Brain microvascular endothelial cell (primary cell): ENCODE data around the gene ANKH.

Experiments
- DNase-seq: peaks from one replicate; pipeline ENCODE4 v3.0.0-alpha.2; 2020
- H3K27ac ChIP-seq: fragments of 250-450 bp; sonication (Bioruptor Pico); 2 replicates; pipeline ENCODE4 v1.5.1; 2020; ENCODE audit warnings: mild to moderate bottlenecking, moderate library complexity
- H3K27me3 ChIP-seq: fragments of 250-450 bp; sonication (Bioruptor Pico); replicated peaks from 2 replicates; pipeline ENCODE4 v1.5.1; 2020; ENCODE audit warnings: mild to moderate bottlenecking
- H3K36me3 ChIP-seq: fragments of 250-450 bp; sonication (Bioruptor Pico); replicated peaks from 2 replicates; pipeline ENCODE4 v1.5.1; 2020; ENCODE audit warnings: mild to moderate bottlenecking
- H3K4me3 ChIP-seq: 2 replicates; pipeline ENCODE4 v1.5.1; 2011; ENCODE audit warnings: low read depth, mild to moderate bottlenecking, control low read depth, low read length, moderate library complexity
- in situ Hi-C: cut with HindIII; loops from 2 replicates; pipeline ENCODE4 v1.10.0; 2017; ENCODE audit warnings: low sequenced_read_pairs, low pct_ligation_motif_present
- TF ChIP-seq, protein P1 (sequence below): IDR thresholded peaks from 2 replicates; pipeline ENCODE4 v1.5.1; 2011; ENCODE audit warnings: low read depth, mild to moderate bottlenecking, moderate library complexity, low read length, control low read depth, inconsistent platforms; ENCODE audit errors: missing control alignments

ANKH gene

DNA sequence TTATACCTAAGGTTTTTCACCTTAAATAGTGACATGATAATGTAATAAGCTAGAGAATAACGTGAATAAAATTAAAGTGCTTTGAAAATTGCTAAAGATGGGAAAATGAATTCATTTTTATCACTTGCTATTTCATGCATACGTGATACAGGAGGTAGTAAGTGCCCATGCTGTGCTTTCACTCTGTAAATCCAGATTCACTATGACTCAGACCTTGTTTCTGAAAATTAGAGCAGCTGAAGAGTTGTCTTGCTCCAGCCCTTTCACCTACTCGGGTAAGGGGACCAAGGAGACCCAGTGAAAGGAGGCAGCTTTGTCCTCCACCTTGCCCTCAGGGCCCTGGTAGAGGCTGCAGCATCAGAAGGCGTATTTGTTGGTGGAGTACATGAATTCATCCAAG is 87.9 kb downstream of the ANKH start:
- no peaks in the 10 kb centered on the region for H3K27me3 ChIP-seq
- no peaks in the 10 kb centered on the region for H3K36me3 ChIP-seq
- DNase-seq, result no peak
- no peak overlapping the region for H3K27ac ChIP-seq
- in situ Hi-C loops, result no loop called here
- TF ChIP-seq, protein P1, sequence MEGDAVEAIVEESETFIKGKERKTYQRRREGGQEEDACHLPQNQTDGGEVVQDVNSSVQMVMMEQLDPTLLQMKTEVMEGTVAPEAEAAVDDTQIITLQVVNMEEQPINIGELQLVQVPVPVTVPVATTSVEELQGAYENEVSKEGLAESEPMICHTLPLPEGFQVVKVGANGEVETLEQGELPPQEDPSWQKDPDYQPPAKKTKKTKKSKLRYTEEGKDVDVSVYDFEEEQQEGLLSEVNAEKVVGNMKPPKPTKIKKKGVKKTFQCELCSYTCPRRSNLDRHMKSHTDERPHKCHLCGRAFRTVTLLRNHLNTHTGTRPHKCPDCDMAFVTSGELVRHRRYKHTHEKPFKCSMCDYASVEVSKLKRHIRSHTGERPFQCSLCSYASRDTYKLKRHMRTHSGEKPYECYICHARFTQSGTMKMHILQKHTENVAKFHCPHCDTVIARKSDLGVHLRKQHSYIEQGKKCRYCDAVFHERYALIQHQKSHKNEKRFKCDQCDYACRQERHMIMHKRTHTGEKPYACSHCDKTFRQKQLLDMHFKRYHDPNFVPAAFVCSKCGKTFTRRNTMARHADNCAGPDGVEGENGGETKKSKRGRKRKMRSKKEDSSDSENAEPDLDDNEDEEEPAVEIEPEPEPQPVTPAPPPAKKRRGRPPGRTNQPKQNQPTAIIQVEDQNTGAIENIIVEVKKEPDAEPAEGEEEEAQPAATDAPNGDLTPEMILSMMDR, result no peak
- H3K4me3 ChIP-seq, result no peak overlapping the region

DNA sequence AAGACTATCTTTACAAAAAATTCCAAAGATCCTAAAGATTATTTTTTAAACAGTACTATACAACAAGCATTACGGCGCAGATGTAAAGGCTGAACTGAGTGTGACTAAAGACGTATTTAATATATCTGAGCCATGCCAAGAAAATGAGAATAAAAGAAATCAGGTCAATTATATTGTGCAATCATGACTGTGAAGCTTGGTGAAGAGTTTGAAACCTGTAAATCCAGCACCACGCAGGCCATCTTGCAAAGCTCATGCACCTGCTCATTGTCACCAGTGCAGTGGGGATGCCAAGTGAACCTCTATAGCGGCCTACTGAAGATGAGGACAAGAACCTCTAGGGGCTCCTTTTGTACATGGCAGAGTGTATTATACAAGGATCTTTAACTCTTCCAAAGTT is 89.0 kb downstream of the ANKH start:
- Histone ChIP-seq H3K4me3 (no peak overlapping the region), H3K27me3 (no peaks in the 10 kb centered on the region), H3K27ac (no peak overlapping the region), H3K36me3 (no peaks in the 10 kb centered on the region)
- in situ Hi-C loops, result no loop called here
- TF ChIP-seq, protein P1, result no peak
- no peak for DNase-seq

DNA sequence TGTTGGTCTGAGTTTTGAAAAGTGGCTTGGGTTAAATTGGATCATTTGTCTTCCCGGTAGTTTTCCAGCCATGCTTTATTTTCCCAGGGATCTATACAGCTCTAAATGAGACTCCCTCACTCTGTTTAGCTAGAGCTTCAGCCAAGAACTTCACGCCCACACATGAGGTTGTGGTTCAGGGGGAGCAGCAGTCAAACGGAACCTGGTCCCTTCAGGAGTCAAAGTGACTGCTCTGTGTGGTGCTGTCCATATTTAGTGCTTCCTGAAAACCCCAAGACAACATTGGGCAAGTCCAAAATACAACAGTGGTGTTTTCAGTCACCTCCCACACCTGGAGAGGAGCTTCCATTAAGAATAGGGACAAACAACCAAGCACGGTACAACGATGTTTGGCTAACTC is 90.5 kb downstream of the ANKH start:
- in situ Hi-C loops, result no loop called here
- Histone ChIP-seq H3K27ac (no peak overlapping the region), H3K27me3 (no peaks in the 10 kb centered on the region), H3K4me3 (no peak overlapping the region), H3K36me3 (no peaks in the 10 kb centered on the region)
- TF ChIP-seq, protein P1, result no peak
- DNase-seq, result no peak

DNA sequence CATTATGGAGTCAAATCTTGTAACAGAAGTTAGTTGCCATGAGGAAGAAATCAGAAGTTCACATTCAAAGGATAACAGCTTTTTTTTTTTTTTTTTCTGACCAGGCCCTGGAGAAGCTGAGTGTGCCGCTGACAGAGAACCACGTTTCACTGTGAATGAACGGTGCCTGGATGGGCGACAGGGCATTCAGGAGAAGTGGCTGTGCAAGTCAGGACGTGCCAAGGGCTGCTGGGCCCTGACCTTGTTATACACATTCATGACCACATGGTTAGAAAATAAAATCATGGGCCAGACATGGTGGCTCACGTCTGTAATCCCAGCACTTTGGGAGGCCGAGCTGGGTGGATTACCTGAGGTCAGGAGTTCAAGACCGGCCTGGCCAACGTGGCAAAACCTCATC is 91.6 kb downstream of the ANKH start:
- DNase-seq, result no peak
- Histone ChIP-seq H3K4me3 (no peak overlapping the region), H3K36me3 (no peaks in the 10 kb centered on the region), H3K27me3 (no peaks in the 10 kb centered on the region), H3K27ac (no peak overlapping the region)
- TF ChIP-seq, protein P1, result no peak
- in situ Hi-C loops, result no loop called here

DNA sequence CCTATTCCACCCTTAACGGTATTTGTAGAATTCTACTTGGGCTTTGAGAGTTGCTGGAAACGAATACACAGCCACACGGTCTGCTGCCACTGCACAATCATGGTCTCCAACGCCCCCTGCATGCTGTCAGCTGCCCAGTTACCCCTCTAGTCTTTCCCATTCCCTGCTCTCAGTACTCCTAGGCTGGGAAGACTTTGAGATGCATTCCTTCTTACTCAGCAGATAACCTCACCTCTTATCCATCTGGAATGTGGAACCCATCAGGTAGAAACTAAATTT is 92.8 kb downstream of the ANKH start:
- no peak overlapping the region for H3K4me3 ChIP-seq
- no peak overlapping the region for H3K27ac ChIP-seq
- no peak for DNase-seq
- in situ Hi-C loops, result no loop called here
- TF ChIP-seq, protein P1, result no peak
- H3K27me3 ChIP-seq, result no peaks in the 10 kb centered on the region
- H3K36me3 ChIP-seq, result no peaks in the 10 kb centered on the region

DNA sequence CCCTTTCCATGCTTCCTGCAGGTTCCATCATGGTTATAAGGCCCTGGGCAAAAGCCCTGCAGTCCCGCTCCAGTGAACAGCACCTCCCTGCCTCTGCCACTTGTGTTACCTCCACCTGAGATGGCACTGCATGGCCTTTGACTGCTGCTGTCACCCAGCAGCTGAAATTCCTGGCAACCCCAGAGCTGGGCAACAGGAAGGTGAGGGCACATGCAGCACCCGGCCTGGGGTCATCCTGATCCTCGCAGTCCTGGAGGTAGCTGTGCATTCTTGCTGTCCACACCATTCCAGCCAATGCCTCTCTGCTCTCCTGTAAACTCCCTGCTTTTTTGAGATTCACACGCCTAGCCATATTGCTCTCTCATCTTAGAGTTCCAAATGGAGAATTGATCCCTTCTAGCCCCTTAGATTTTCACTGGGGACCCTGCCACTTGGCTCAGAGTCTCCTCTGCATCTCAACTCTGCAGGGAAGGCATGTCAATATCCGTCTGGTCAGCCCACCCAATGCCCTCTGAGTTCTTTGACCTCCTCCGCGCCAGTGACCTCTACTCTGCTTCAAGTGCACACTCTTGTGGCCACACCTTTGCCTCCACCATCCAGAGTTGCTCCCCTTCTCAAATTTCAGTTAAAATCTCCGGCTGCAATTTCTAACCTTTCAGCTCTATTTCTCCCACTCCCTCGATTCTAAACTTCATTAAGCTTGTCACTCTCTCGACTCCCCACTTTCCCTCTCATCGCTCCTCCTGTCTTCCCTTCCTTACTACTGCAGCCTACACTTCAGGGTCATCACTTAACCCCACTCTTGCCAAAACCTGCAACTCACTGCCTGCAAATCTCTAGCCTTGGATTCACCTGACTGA is 93.4 kb downstream of the ANKH start:
- Histone ChIP-seq H3K4me3 (no peak overlapping the region), H3K27me3 (no peaks in the 10 kb centered on the region), H3K36me3 (no peaks in the 10 kb centered on the region), H3K27ac (no peak overlapping the region)
- DNase-seq, result no peak
- in situ Hi-C loops, result no loop called here
- TF ChIP-seq, protein P1, result no peak
